GM12878 (cell line): Measurements from ENCODE around the gene IRX1.

ENCODE experiments used
- CTCF ChIP-seq, 3 experiments: IDR thresholded peaks in 2 of 3; conservative IDR thresholded peaks in 1 of 3; 2 replicates each; pipeline ENCODE4 v1.5.1; 2011; ENCODE audit warnings: low read depth in 3 of 3, low read length in 3 of 3, mild to moderate bottlenecking in 3 of 3, control low read depth in 2 of 3, moderate library complexity in 2 of 3, inconsistent platforms in 1 of 3, mixed read lengths in 1 of 3; ENCODE audit not compliant: control insufficient read depth in 2 of 3, insufficient read depth in 1 of 3; ENCODE audit errors: extremely low read depth in 1 of 3
- EP300 ChIP-seq, 2 experiments: fragments of 150-350 bp in 1 of 2; IDR thresholded peaks; 2 replicates each; pipeline ENCODE4 v1.6.1; 2011 to 2012; ENCODE audit warnings: low read depth in 2 of 2, low read length in 2 of 2, borderline replicate concordance in 1 of 2, improper control_type of control experiment in 1 of 2, inconsistent platforms in 1 of 2; ENCODE audit not compliant: control insufficient read depth in 1 of 2
- POLR2AphosphoS5 ChIP-seq: IDR thresholded peaks from 2 replicates; pipeline ENCODE4 v1.6.1; 2011; ENCODE audit warnings: mild to moderate bottlenecking, low read length, inconsistent platforms
- RAD21 ChIP-seq: IDR thresholded peaks from 2 replicates; pipeline ENCODE4 v1.6.1; 2011; ENCODE audit warnings: mild to moderate bottlenecking, low read depth, low read length, moderate library complexity; ENCODE audit not compliant: insufficient read depth
- REST ChIP-seq: IDR thresholded peaks from 2 replicates; pipeline ENCODE4 v1.6.1; 2012; ENCODE audit warnings: mild to moderate bottlenecking, low read depth, low read length
- USF2 ChIP-seq: IDR thresholded peaks from 2 replicates; pipeline ENCODE4 v1.6.1; 2011; ENCODE audit warnings: low read depth, low read length, improper control_type of control experiment, borderline replicate concordance

GRCh38 chr5:3600106-3601060, 4.8 kb downstream of the IRX1 start:
- no peak for TF ChIP-seq CTCF (IDR thresholded peaks at IDR 0.05 in 2 of 3, conservative IDR thresholded peaks at IDR 0.05 in 1 of 3; ENCODE audit: control insufficient read depth in 2 of 3, extremely low read depth in 1 of 3, insufficient read depth in 1 of 3, low read depth in 3 of 3, low read length in 3 of 3)
- no peak for TF ChIP-seq REST
- TF ChIP-seq USF2, result no peak
- no peak for TF ChIP-seq POLR2AphosphoS5
- TF ChIP-seq RAD21, result no peak
- TF ChIP-seq EP300 (IDR thresholded peaks at IDR 0.05; ENCODE audit: borderline replicate concordance in 1 of 2, control insufficient read depth in 1 of 2, low read depth in 2 of 2, low read length in 2 of 2), result no peak
